Immature natural killer cell (primary cell): Measurements from ENCODE around the gene TAF13. TPM values are rescaled to one million over a fixed set of nuclear protein-coding genes. Genes with fewer than 3 reads are reported as not detected.
"Not testable (repeated sequence)": the region's sequence is repeated elsewhere in the genome, so short reads cannot be mapped to it uniquely, and the experiment has no call there.

Source experiments
- DNase-seq, 3 donors: peaks; one replicate each; pipeline ENCODE4 v3.0.0; 2022; ENCODE audit warnings: mixed read lengths in 1 of 3
- H3K27ac Mint-ChIP-seq, 6 donors: one replicate each; pipeline ENCODE4 v1.8.0; 2020; ENCODE audit warnings: mixed read lengths in 6 of 6, mild to moderate bottlenecking in 5 of 6, inconsistent platforms in 4 of 6, moderate library complexity in 3 of 6
- H3K27me3 Mint-ChIP-seq, 3 donors: one replicate each; pipeline ENCODE4 v1.8.0; 2020 to 2021; ENCODE audit warnings: low read depth in 3 of 3, mild to moderate bottlenecking in 3 of 3, mixed read lengths in 3 of 3, moderate library complexity in 3 of 3, inconsistent platforms in 1 of 3
- H3K36me3 Mint-ChIP-seq, 3 donors: one replicate each; pipeline ENCODE4 v1.8.0; 2020; ENCODE audit warnings: mixed read lengths in 3 of 3, inconsistent platforms in 2 of 3, mild to moderate bottlenecking in 2 of 3
- H3K4me1 Mint-ChIP-seq, 2 donors: one replicate each; pipeline ENCODE4 v1.8.0; 2020; ENCODE audit warnings: inconsistent platforms in 2 of 2, mild to moderate bottlenecking in 2 of 2, mixed read lengths in 2 of 2, moderate library complexity in 1 of 2
- H3K4me3 Mint-ChIP-seq, 5 donors: one replicate each; pipeline ENCODE4 v1.8.0; 2020; ENCODE audit warnings: mild to moderate bottlenecking in 5 of 5, mixed read lengths in 5 of 5, inconsistent platforms in 3 of 5, moderate library complexity in 3 of 5
- H3K9me3 Mint-ChIP-seq, 6 donors: one replicate each; pipeline ENCODE4 v1.8.0; 2020; ENCODE audit warnings: mild to moderate bottlenecking in 6 of 6, mixed read lengths in 6 of 6, inconsistent platforms in 4 of 6, moderate library complexity in 3 of 6
- polyA plus RNA-seq, 3 donors: library from polyadenylated mRNA; unstranded; fragments of 300-500 nt; fragmentation: Illumina TruSeq; gene quantifications; one replicate each; pipeline ENCODE4 v1.2.3, GENCODE V29; 2021

The TAF13 gene
- polyA plus RNA-seq, 3 donors from 2014 or later: 2.5 to 3.3 (median 2.7) TPM

- H3K36me3 Mint-ChIP-seq: no peaks in the 10 kb centered on the region
- H3K4me1 Mint-ChIP-seq: peaks cover under 1 to 8% of the 10 kb centered on the region in 2 donors
- no peak for DNase-seq
- no peak overlapping the region for H3K27ac Mint-ChIP-seq
- peaks cover 0 to 6% (median 4%) of the 10 kb centered on the region in 3 donors for H3K27me3 Mint-ChIP-seq
- no peak overlapping the region for H3K4me3 Mint-ChIP-seq
- H3K9me3 Mint-ChIP-seq: peaks cover 0 to 2% (median 0%) of the 10 kb centered on the region in 6 donors
Measured at GRCh38 chr1:109084563-109085517, 9.0 kb upstream of the TAF13 start.

DNA sequence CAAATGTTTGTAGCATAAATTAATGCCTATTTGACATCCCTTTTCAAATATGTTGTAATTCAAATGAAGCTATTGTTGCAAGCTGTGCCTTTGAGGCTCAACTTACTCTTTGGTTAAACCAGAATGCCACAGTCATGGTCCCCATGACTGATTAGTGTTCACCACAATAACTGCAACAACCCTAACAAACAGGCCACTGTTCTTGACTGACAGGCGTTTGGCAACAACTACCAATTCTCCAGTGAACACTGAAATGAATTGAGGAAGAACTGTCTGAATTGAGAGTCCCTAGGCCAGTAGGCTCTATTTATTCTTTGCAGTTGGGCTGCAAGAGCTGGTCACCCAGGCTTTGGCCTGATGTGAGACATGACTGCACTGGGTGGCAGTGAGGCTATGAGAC lies 8.1 kb upstream of the TAF13 start:
- peak overlapping the region in 1 of 6 donors; percentile 40 for H3K27ac Mint-ChIP-seq
- H3K27me3 Mint-ChIP-seq: peaks cover 0 to 8% (median 2%) of the 10 kb centered on the region in 3 donors
- DNase-seq: no peak
- H3K9me3 Mint-ChIP-seq: peaks cover 0 to 2% (median 0%) of the 10 kb centered on the region in 6 donors
- H3K36me3 Mint-ChIP-seq: no peaks in the 10 kb centered on the region
- peaks cover 0 to under 1% of the 10 kb centered on the region in 2 donors for H3K4me1 Mint-ChIP-seq
- H3K4me3 Mint-ChIP-seq: no peak overlapping the region

GRCh38 chr1:109083501-109083900 lies 7.7 kb upstream of the TAF13 start:
- Mint-ChIP-seq H3K27ac (peak overlapping the region in 1 of 6 donors; percentile 40), H3K9me3 (peaks cover 0 to 2% (median 0%) of the 10 kb centered on the region in 6 donors), H3K4me3 (no peak overlapping the region), H3K4me1 (no peaks in the 10 kb centered on the region), H3K36me3 (no peaks in the 10 kb centered on the region), H3K27me3 (peaks cover 0 to 8% (median 2%) of the 10 kb centered on the region in 3 donors)
- DNase-seq: no peak

DNA sequence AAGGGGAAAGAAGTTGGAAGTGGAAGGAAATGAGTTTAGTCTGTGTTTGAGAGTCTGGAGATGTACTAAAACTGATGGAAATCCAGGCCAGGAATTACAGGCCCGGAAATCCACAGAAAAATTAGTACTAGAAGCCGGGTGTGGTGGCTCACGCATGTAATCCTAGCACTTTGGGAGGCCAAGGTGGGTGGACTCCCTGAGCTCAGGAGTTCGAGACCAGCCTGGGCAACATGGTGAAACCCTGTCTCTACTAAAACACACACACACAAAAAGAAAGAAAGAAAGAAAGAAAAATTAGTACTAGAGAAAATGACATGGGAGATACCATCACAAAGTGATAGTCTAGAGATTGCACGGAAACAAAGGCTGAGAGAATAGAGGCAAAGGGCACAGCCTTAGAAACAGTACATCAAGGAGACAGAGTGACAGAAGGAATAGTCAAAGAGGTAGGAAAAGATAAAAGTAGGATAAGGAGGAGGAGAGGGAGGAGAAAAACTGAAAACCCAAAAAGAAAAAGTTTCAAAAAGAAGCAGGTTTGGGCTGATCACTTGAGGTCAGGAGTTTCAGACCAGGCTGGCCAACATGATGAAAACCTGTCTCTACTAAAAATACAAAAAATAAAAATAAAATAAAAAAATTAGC lies 4.8 kb upstream of the TAF13 start:
- Mint-ChIP-seq H3K36me3 (peaks cover 0 to 3% (median 0%) of the 10 kb centered on the region in 3 donors), H3K27ac (peak overlapping the region in 3 of 6 donors; percentile 26 to 88 (median 69)), H3K4me1 (peaks cover 7% of the 10 kb centered on the region in 2 donors), H3K4me3 (no peak overlapping the region), H3K9me3 (peaks cover 0 to 2% (median 0%) of the 10 kb centered on the region in 6 donors), H3K27me3 (peaks cover 5 to 11% (median 8%) of the 10 kb centered on the region in 3 donors)
- DNase-seq: no peak

DNA sequence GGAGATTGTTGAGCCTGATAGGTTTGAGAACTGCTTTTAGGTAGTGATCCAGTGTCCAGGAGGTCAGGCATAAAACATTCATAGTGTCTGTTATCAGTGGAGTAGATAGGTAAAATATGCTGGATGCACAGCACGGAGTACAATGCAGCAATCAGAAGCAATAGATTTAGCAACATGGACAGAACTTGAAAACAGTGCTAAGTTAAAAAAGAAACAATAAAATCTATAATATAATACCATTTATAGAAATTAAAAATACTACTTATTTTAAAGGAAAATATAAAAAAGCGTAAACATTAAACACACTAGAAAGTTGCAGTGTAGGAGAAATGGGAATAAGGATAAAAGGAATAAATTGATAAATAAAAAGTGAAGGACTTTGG lies 3.4 kb upstream of the TAF13 start:
- Mint-ChIP-seq H3K27me3 (peaks cover 7 to 12% (median 11%) of the 10 kb centered on the region in 3 donors), H3K27ac (peak overlapping the region in 1 of 6 donors; percentile 44), H3K36me3 (peaks cover 0 to 3% (median 1%) of the 10 kb centered on the region in 3 donors), H3K9me3 (peaks cover 0 to 2% (median 0%) of the 10 kb centered on the region in 6 donors), H3K4me1 (peaks cover 18 to 21% of the 10 kb centered on the region in 2 donors), H3K4me3 (no peak overlapping the region)
- DNase-seq: no peak

DNA sequence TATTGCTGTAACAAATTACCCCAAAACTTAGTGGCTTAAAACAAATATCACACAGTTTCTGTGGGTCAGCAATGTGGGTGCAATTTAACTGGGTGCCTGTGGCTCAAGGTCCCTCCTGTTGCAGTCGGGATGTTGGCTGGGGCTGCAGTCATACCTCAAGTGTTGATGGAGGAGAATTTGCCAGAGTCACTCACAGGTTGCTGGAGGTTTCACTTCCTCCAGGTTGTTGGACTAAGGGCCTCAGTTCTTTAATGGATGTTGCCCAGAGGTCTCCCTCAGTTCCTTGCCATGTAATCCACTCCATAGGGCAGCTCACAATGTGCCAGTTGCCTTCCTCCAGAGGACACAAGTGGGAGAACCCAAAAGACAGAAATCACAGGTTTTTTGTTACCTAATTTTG lies 2.5 kb upstream of the TAF13 start:
- peaks cover 7 to 12% (median 9%) of the 10 kb centered on the region in 3 donors for H3K27me3 Mint-ChIP-seq

DNA sequence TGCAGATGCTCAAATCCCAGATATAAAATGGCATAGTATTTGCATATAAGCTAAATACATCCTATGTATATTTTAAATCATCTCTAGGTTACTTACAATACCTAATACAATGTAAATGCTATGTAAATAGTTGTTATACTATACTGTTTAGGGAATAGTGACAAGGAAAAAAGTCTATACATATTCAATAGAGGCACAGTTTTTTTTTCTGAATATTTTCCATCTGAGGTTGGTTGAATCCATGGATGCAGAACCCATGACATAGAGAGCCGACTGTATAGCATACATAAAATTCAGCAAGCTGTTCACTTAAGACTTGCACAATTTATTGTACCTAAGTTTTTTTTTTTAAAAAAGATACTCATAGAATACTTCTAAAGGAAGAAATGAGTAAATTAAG lies 6.5 kb downstream of the TAF13 start:
- H3K9me3 Mint-ChIP-seq: no peaks in the 10 kb centered on the region
- H3K4me3 Mint-ChIP-seq: no peak overlapping the region
- no peak overlapping the region for H3K27ac Mint-ChIP-seq
- H3K27me3 Mint-ChIP-seq: peaks cover 0 to 7% (median 0%) of the 10 kb centered on the region in 3 donors
- H3K4me1 Mint-ChIP-seq: peaks cover 7 to 23% of the 10 kb centered on the region in 2 donors
- peaks cover 5 to 17% (median 16%) of the 10 kb centered on the region in 3 donors for H3K36me3 Mint-ChIP-seq
- no peak for DNase-seq

More for the DNA sequence above, 2.5 kb upstream of the TAF13 start:
- Mint-ChIP-seq H3K9me3 (peaks cover 0 to 2% (median 0%) of the 10 kb centered on the region in 6 donors), H3K27ac (peak overlapping the region in 3 of 6 donors; percentile 62 to 81 (median 75)), H3K4me1 (peaks cover 20 to 25% of the 10 kb centered on the region in 2 donors), H3K36me3 (peaks cover 0 to 3% (median 3%) of the 10 kb centered on the region in 3 donors), H3K4me3 (no peak overlapping the region)
- DNase-seq: no peak

GRCh38 chr1:109067883-109068282 lies 7.9 kb downstream of the TAF13 start:
- H3K27me3 Mint-ChIP-seq: peaks cover 0 to 7% (median 0%) of the 10 kb centered on the region in 3 donors
- no peak overlapping the region for H3K27ac Mint-ChIP-seq
- peaks cover 8 to 19% (median 15%) of the 10 kb centered on the region in 3 donors for H3K36me3 Mint-ChIP-seq
- no peak overlapping the region for H3K4me3 Mint-ChIP-seq
- DNase-seq: no peak
- peaks cover 5 to 18% of the 10 kb centered on the region in 2 donors for H3K4me1 Mint-ChIP-seq
- no peaks in the 10 kb centered on the region for H3K9me3 Mint-ChIP-seq

GRCh38 chr1:109065137-109065536 lies 10.7 kb downstream of the TAF13 start:
- Mint-ChIP-seq H3K9me3 (no peaks in the 10 kb centered on the region), H3K4me3 (no peak overlapping the region), H3K27me3 (peaks cover 0 to 4% (median 0%) of the 10 kb centered on the region in 3 donors), H3K27ac (no peak overlapping the region), H3K36me3 (peaks cover 5 to 15% (median 13%) of the 10 kb centered on the region in 3 donors), H3K4me1 (peaks cover 0 to 8% of the 10 kb centered on the region in 2 donors)
- DNase-seq: no peak

DNA sequence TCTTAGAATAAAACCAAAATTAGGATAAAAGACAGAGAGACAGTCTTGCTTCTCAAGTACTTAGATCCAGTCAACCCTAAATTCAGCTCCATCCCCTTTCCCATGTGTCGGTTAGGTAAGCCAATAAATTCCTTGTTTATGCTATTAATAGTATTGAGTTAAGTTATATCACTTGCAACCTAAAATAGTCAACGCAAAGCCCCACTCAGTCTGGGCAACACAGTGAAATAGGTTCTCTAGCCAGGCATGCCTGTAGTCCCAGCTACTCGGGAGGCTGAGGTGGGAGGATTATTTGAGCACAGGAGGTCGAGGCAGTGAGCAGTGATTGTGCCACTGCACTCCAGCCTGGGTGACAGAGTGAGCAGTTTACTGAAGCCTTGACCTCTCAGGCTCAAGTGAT lies 14.6 kb downstream of the TAF13 start:
- peaks cover 5 to 13% (median 8%) of the 10 kb centered on the region in 3 donors for H3K36me3 Mint-ChIP-seq
- H3K9me3 Mint-ChIP-seq: no peaks in the 10 kb centered on the region
- H3K4me1 Mint-ChIP-seq: no peaks in the 10 kb centered on the region
- no peak overlapping the region for H3K27ac Mint-ChIP-seq
- no peak overlapping the region for H3K4me3 Mint-ChIP-seq
- H3K27me3 Mint-ChIP-seq: peaks cover 0 to 3% (median 1%) of the 10 kb centered on the region in 3 donors
- DNase-seq: no peak

GRCh38 chr1:109060707-109061106 lies 15.1 kb downstream of the TAF13 start:
- no peak for DNase-seq
- no peaks in the 10 kb centered on the region for H3K9me3 Mint-ChIP-seq
- no peak overlapping the region for H3K27ac Mint-ChIP-seq
- no peaks in the 10 kb centered on the region for H3K4me1 Mint-ChIP-seq
- H3K36me3 Mint-ChIP-seq: peaks cover 5 to 13% (median 8%) of the 10 kb centered on the region in 3 donors
- H3K27me3 Mint-ChIP-seq: peaks cover 0 to 3% (median 1%) of the 10 kb centered on the region in 3 donors
- no peak overlapping the region for H3K4me3 Mint-ChIP-seq

GRCh38 chr1:109059026-109059425 lies 16.8 kb downstream of the TAF13 start:
- Mint-ChIP-seq H3K4me1 (no peaks in the 10 kb centered on the region), H3K4me3 (no peak overlapping the region), H3K9me3 (no peaks in the 10 kb centered on the region), H3K36me3 (peaks cover 0 to 3% (median under 1%) of the 10 kb centered on the region in 3 donors), H3K27ac (no peak overlapping the region), H3K27me3 (peaks cover 0 to 3% (median 0%) of the 10 kb centered on the region in 3 donors)
- DNase-seq: no peak

- H3K36me3 Mint-ChIP-seq: no peaks in the 10 kb centered on the region
- no peaks in the 10 kb centered on the region for H3K4me1 Mint-ChIP-seq
- no peak for DNase-seq
- no peak overlapping the region for H3K27ac Mint-ChIP-seq
- H3K4me3 Mint-ChIP-seq: no peak overlapping the region
- no peaks in the 10 kb centered on the region for H3K9me3 Mint-ChIP-seq
- H3K27me3 Mint-ChIP-seq: peaks cover 0 to 3% (median 0%) of the 10 kb centered on the region in 3 donors
Measured at GRCh38 chr1:109056064-109056463, 19.7 kb downstream of the TAF13 start.

GRCh38 chr1:109052145-109052544 lies 23.7 kb downstream of the TAF13 start:
- H3K36me3 Mint-ChIP-seq, H3K4me1 Mint-ChIP-seq, H3K4me3 Mint-ChIP-seq, H3K9me3 Mint-ChIP-seq, H3K27ac Mint-ChIP-seq, DNase-seq, H3K27me3 Mint-ChIP-seq: not testable (repeated sequence)
